NCI-H1436 (cell line): ENCODE results near the gene TOR2A.
"Not testable (repeated sequence)": the region's sequence is repeated elsewhere in the genome, so short reads cannot be mapped to it uniquely, and the experiment has no call there.

ENCODE experiments used
- DNase-seq: peaks from one replicate; lab custom pipeline; 2025; lab: John Stamatoyannopoulos, UW

TOR2A gene

DNA sequence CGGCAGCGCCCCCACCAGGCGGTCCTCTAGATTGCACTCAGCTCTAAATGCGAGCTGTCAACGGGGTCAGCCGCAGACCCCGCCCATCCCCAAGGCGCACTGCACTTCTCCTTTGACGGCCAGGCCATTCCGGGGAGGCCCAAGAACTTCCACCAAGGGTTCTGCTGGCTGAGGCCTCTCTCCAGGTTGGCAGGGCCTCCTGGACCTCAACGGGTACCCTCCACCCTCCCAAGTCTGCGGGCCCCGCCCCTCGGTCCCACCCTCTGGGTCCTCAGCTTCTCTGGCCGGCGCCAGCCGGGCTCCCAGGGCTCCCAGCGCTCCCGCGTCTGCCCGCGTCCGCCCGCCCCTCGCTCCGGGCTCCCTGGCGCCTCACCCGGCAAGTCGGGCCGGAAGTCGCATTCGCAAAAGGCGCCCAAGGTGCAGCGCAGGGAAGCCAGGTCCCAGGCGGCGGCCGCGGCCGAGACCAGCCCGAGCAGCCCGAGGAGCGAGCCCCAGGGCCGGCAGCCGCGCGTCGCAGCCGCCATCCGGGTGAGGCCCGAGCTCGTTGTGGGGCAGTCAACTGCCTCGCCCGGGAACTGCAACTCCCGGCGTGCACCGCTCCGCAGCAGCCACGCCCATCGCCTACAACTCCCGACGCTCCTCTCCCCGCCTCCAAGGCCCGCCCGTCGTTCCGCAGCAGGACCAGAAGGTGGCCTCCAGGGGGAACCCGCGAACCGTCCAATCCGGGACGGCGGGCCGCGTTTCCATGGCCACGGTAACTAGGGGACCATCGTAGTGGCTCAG lies at the start of gene TOR2A:
TOR2A (minus strand) TSS at position 548 of the 783 bp plus-strand sequence; CDS start at position 524, 24 bp downstream.
- peak; percentile 98 for DNase-seq

DNA sequence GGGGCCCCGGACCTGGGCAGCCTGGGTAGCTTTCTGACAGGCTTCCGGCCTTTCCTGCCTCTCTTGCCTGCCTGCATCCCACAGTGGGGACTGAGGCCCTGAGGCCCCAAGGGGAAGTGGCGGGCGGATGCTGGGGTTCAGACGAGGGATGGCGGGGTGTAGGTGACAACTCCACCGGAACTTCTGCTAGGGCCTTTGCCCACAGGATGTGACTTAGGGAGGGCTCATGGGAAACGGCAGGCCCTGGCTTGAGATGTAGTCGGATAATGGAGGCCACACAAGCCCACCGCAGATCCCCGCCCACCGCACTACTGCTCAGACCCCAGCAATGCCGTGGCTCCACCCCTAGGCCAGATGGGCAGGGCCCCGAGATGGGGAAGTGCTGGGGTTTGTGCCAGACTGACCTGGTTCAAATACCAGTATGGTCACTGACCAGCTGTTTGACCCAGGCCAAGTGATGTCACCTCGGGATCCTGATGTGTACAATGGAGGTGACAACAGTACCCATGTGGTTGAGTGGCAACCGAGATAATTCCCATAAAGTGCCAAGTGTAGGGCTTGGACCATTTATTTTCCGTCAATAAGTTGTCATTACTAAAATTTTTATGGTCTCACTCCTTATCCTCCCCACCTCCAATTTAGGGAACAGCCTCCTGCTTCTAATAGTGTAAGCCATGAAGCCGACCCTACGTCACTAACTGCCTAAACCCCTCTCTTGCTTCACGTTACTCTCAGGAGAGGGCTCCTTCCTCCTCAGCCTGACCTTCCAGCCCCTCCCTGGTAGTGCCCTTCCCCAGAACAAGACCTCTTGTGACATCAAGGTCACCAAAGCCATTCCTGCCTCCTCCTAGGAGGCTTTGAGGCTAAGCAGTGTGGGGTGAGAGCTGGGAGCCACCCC lies 48.3 kb upstream of the TOR2A start:
- no peak for DNase-seq

GRCh38 chr9:127781806-127782205 lies 46.7 kb upstream of the TOR2A start:
- no peak for DNase-seq

DNA sequence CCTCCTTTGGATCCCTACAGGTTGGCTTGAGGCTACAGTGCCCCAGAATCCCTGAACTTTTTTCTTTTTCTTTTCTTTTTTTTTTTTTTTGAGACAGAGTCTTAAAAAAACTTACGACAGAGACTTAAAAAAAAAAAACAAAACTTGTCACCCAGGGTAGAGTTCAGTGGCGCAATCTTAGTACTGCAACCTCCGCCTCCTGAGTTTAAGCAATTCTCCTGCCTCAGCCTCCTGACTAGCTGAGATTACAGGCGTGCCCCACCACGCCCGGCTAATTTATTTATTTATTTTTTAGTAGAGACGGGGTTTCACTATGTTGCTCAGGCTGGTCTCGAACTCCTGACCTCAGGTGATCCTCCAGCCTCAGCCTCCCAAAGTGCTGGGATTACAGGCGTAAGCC lies 45.8 kb upstream of the TOR2A start:
- DNase-seq, result not testable (repeated sequence)

DNA sequence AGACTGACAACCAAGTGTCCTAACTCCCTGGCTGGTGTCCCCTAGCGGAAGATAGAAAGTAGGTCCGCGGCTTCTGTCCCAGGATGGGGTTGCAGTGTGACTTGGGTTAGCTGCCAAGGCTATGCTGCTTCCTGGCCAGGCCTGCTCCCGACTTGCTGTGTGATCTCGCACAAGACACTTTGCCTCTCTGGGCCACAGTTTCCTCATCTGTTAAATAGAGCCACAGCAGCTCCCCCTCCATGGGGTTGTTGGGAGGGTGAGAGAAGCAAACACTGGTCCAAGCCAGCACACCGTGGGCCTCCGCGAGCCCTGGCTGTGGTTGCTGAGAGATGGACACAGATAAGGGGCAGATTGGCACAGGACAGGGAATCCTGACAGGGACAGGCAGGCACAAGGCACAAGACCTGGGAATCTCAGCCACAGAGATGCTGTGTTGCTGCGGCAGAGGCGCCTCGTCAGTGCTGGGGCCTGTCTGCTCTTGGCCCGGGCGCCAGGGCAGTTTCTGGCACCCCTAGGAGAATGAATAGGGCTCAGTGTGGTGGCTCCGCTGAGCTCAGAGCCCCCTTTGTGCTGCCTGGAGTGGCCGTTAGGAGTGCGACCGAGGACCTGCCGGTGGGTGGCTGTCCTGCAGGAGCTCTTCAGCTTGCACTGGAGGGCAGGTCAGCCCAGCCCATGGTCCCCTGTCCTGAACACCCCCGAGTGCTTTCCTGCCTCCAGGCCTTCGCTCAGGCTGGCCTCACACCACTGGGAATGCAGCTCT lies 45.2 kb upstream of the TOR2A start:
- DNase-seq, result no peak

GRCh38 chr9:127779136-127779981 lies 44.3 kb upstream of the TOR2A start:
- DNase-seq, result no peak

- no peak for DNase-seq
These were observed 43.4 kb upstream of the TOR2A start, which contains the start of gene SH2D3C for GRCh38 chr9:127778280-127779135. SH2D3C (minus strand) TSS chr9:127778666; CDS start chr9:127778627, 39 bp downstream.

- DNase-seq, result no peak
These were observed 42.4 kb upstream of the TOR2A start for GRCh38 chr9:127777368-127777980.

DNA sequence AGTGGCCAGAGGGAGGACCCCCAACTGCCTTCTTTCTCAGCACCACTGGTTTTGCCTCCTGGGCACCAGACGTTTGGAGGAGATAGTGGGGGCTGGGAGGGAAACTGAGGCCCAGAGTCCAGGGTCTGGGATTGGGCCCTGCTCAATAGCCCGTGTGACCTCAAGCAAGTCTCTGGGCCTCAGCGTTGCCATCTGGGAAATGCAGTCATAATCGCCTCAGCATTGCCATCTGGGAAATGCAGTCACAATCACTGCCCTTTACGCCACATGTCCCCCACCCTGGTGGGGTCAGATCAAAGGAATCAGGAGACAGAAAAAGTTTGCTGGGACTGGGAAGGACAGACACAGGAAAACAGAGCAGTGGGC lies 41.8 kb upstream of the TOR2A start:
- no peak for DNase-seq

- DNase-seq, result no peak
These were observed 41.3 kb upstream of the TOR2A start for GRCh38 chr9:127776195-127776923.

GRCh38 chr9:127773981-127774380 lies 38.9 kb upstream of the TOR2A start:
- DNase-seq, result no peak

DNA sequence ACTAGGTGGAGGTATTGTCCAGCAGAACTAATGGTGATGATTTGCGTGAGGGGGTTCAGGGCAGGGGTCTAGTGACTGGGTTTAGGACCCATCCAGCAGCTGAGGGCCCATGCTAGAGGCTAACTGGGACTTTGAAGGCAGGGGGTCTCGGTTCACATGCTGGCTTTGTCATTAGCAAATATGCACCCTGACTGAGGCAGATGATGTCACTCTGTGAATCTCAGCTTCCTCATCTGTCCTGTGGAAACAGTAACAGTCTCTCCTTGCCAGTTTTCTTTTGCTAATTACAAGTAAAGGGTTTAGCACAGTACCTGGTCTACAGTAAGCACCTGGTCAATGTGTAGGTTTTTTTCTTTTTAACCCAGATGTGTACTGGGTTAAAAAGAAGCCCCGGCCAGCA lies 38.2 kb upstream of the TOR2A start:
- no peak for DNase-seq

DNA sequence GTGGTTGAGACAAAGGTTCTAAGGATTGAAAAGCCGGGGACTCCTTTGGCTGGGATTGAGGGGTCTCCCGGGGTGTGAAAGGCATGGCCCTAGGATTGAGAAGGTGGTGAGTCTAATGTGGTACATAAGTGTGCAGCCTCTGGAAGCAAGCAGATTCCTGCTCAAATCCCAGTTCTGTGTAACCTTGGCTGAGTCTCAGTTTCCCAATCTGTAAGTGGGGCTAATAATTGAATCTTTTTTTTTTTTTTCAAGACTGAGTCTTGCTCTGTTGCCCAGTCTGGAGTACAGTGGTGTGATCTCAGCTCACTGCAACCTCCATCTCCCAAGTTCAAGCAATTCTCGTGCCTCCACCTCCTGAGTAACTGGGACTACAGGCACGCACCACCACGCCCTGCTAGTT lies 37.5 kb upstream of the TOR2A start:
- DNase-seq, result no peak

- DNase-seq, result no peak
These were observed 36.6 kb upstream of the TOR2A start for GRCh38 chr9:127771570-127772189.

DNA sequence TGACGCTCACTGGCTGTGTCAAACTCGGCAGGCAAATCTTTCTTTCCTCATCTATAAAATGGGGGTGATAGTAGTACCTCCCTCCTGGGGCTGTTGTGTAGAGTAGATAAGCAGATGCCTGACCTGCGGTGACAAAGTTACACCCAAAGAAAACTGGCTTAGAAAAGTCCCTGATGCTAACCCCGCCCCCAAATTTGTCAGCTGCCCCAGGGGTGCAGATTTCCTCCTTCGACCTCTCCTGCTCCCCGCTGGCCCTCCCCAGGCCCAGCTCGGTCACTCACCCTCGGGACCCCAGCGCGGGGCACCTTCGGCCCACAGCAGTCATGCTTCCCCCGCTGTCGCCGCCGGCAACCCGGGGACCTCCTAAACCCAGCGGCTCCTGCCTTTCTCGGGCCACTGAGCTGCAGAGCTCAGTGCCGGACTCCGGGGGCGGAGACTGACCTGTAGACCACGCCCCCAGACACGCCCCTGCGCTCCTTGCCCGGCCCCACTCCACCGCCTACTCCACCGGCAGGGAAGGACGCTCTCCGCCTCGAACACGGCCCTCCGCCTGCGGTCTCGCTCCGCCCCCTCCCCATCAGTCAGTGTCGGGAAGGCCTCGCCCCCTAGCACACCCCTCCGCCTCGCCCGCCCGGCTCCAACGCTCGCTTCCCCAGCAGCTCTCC lies 35.9 kb upstream of the TOR2A start:
- DNase-seq, result peak; percentile 97

GRCh38 chr9:127770583-127770904 lies 35.5 kb upstream of the TOR2A start:
- no peak for DNase-seq

DNA sequence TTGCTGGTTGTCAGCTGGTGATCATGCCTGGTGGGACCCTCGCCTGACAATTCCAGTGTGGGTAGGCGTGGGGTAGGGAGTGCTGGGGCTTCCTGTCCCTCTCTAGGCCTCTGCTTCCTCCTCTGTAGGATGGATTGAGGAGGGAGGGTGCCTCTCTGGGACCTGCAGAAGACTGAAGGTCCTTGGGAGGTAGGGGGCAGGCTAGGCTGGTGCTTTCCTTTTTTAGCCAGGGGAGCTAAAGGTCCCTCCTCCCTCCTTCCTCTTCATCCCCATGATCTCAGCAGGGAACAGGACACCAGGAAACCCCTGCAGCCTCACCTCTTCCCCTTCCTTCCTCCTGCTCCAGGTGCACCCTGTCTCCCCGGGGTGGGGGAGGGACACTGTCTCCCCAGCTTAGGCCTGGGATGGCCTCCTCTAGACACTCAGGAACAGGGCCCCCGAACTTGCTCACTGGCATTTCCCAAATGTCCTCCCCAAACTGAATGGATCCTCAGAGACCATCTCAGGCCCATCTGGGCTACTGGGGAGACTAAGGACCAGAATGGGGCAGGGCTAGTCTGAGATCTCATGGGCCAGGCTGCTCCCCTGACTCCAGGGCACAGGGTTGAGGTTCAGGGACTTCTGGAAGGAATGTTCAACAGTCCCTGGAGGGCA lies 35.0 kb upstream of the TOR2A start:
- no peak for DNase-seq

DNA sequence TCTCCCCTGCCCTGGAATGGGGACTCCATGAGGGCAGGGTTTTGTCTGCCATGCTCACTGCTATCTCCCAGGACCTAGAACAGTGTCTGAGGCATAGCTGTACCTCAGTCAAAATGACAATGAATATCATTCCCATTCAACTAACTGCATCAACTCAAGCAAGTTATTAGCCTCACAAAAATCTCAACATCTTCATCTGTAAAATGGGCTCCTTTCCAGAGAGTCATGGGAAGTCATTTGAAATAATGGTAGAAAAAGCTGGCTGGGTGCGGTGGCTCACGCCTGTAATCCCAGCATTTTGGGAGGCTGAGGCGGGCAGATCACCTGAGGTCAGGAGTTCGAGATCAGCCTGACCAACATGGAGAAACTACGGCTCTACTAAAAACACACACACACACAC lies 34.0 kb upstream of the TOR2A start:
- DNase-seq, result no peak
